ENCODE results near the gene PSMG1.
"Not testable (repeated sequence)": the region's sequence is repeated elsewhere in the genome, so short reads cannot be mapped to it uniquely, and the experiment has no call there.

PSMG1 gene

GRCh38 chr21:39187141-39187540 lies 3.9 kb upstream of the PSMG1 start:
- no peak for DNase-seq

- no peak for DNase-seq
Measured at GRCh38 chr21:39186676-39187075, 3.4 kb upstream of the PSMG1 start.

- DNase-seq = no peak
Measured at GRCh38 chr21:39185157-39185556, 1.9 kb upstream of the PSMG1 start.

GRCh38 chr21:39184050-39184980 lies 1.1 kb upstream of the PSMG1 start:
- peak; percentile 29 to 31 for DNase-seq

GRCh38 chr21:39182484-39183271 lies 573 bp downstream of the PSMG1 start:
- peak; percentile 13 to 24 for DNase-seq

GRCh38 chr21:39182016-39182415 lies 1.2 kb downstream of the PSMG1 start:
- no peak for DNase-seq

- DNase-seq = no peak
Measured at GRCh38 chr21:39181205-39181818, 1.9 kb downstream of the PSMG1 start.

GRCh38 chr21:39180429-39181019 lies 2.7 kb downstream of the PSMG1 start:
- peak; percentile 37 to 48 for DNase-seq

GRCh38 chr21:39178421-39178820 lies 4.8 kb downstream of the PSMG1 start:
- no peak for DNase-seq

GRCh38 chr21:39176271-39176709 lies 7.0 kb downstream of the PSMG1 start:
- DNase-seq = no peak

- DNase-seq = no peak
Measured at GRCh38 chr21:39175665-39176064, 7.6 kb downstream of the PSMG1 start.

- peak; percentile 10 to 12 for DNase-seq
Measured at GRCh38 chr21:39175154-39175553, 8.1 kb downstream of the PSMG1 start.

GRCh38 chr21:39173716-39174680 lies 9.3 kb downstream of the PSMG1 start:
- peak; percentile 70 to 71 for DNase-seq

- no peak for DNase-seq
Measured at GRCh38 chr21:39169906-39170305, 13.3 kb downstream of the PSMG1 start.

- DNase-seq = no peak
Measured at GRCh38 chr21:39168800-39169199, 14.5 kb downstream of the PSMG1 start.

GRCh38 chr21:39164523-39164922 lies 18.7 kb downstream of the PSMG1 start:
- no peak for DNase-seq

GRCh38 chr21:39161064-39161463 lies 22.2 kb downstream of the PSMG1 start:
- DNase-seq = no peak

GRCh38 chr21:39159342-39160063 lies 23.7 kb downstream of the PSMG1 start:
- DNase-seq = no peak

- DNase-seq = not testable (repeated sequence)
Measured at GRCh38 chr21:39157241-39157640, 26.0 kb downstream of the PSMG1 start.

- DNase-seq = no peak
Measured at GRCh38 chr21:39156024-39156423, 27.2 kb downstream of the PSMG1 start.

GRCh38 chr21:39155578-39155977 lies 27.7 kb downstream of the PSMG1 start:
- no peak for DNase-seq
